Kidney (tissue), 14 donors: ENCODE measurements around the gene SBF2. TPM values are rescaled to one million over a fixed set of nuclear protein-coding genes. Genes with fewer than 3 reads are reported as not detected.

Experiments
- DNase-seq, 5 donors: peaks; one replicate each; pipeline ENCODE4 v3.0.0-alpha.2; 2013 to 2020
- FAIRE-seq: peaks from 2 replicates; lab custom pipeline; 2012; peaks lifted over from hg19 to GRCh38; lab: Jason Lieb, UNC
- H3K27ac ChIP-seq, 2 donors: one replicate each; pipeline ENCODE4 v1.7.0; 2013; ENCODE audit warnings: low read depth in 2 of 2, low read length in 2 of 2, inconsistent platforms in 1 of 2
- H3K27me3 ChIP-seq: one replicate; pipeline ENCODE4 v1.7.1; 2013; ENCODE audit warnings: low read length, inconsistent platforms; ENCODE audit not compliant: control insufficient read depth, insufficient read depth
- H3K36me3 ChIP-seq, 3 donors: one replicate each; pipeline versions ENCODE4 v1.7.0 to v1.7.1; 2013; ENCODE audit warnings: low read length in 3 of 3, control low read depth in 1 of 3, inconsistent platforms in 1 of 3; ENCODE audit not compliant: insufficient read depth in 3 of 3, control insufficient read depth in 2 of 3
- H3K4me1 ChIP-seq, 3 donors: one replicate each; pipeline versions ENCODE4 v1.7.0 to v1.7.1; 2013; ENCODE audit warnings: low read length in 3 of 3, inconsistent platforms in 1 of 3, low read depth in 1 of 3; ENCODE audit not compliant: control insufficient read depth in 2 of 3, insufficient read depth in 2 of 3
- H3K4me3 ChIP-seq, 3 donors: one replicate each; pipeline versions ENCODE4 v1.7.0 to v1.8.1; 2013; ENCODE audit warnings: low read length in 3 of 3, control low read depth in 1 of 3, inconsistent platforms in 1 of 3
- H3K9ac ChIP-seq, 3 donors: one replicate each; pipeline versions ENCODE4 v1.7.0 to v1.7.1; 2013; ENCODE audit warnings: low read length in 3 of 3, control low read depth in 1 of 3, inconsistent platforms in 1 of 3
- H3K9me3 ChIP-seq, 3 donors: one replicate each; pipeline versions ENCODE4 v1.7.0 to v1.7.1; 2013; ENCODE audit warnings: low read length in 3 of 3, control low read depth in 1 of 3, inconsistent platforms in 1 of 3; ENCODE audit not compliant: control insufficient read depth in 2 of 3, insufficient read depth in 1 of 3
- intact Hi-C: fragments of 100-400 bp; cut with DNase I; formaldehyde crosslinking; loops from one replicate; pipeline ENCODE4 v1.11.1; 2022
- polyA plus RNA-seq: library from polyadenylated mRNA; stranded (reverse); fragments of 350-450 nt; fragmentation: Illumina TruSeq; extraction: RNeasy Lipid Tissue Mini Kit (QIAGEN cat#74804); gene quantifications from one replicate; pipeline ENCODE4 v1.2.3, GENCODE V29; 2014; ENCODE audit warnings: low read depth, low replicate concordance; ENCODE audit not compliant: insufficient read depth
- total RNA-seq: library from RNA; stranded (reverse); fragmentation: NEBNext Ultra II Directional; extraction: Animal tissue kit (Norgen Biotek cat#: 25700); gene quantifications from one replicate; pipeline ENCODE4 v1.2.1, GENCODE V29; 2021
- TF ChIP-seq, protein P1 (sequence below): IDR thresholded peaks from 3 replicates; pipeline ENCODE4 v1.5.1; 2012; ENCODE audit warnings: mild to moderate bottlenecking, moderate library complexity, borderline replicate concordance; ENCODE audit not compliant: insufficient read depth; ENCODE audit errors: extremely low read depth
- donor health status: control.
- donor health status: control.
- donor health status: control.
- donor health status: control.
- donor health status: control.
- donor health status: DM: yes; HTN: yes; CAD: no.
- donor health status: Normal renal cell carcinoma (clear cell type).

Gene SBF2
- total and polyA plus RNA-seq, 2 donors from 2014 or later = 13.1 to 55.4 TPM

DNA sequence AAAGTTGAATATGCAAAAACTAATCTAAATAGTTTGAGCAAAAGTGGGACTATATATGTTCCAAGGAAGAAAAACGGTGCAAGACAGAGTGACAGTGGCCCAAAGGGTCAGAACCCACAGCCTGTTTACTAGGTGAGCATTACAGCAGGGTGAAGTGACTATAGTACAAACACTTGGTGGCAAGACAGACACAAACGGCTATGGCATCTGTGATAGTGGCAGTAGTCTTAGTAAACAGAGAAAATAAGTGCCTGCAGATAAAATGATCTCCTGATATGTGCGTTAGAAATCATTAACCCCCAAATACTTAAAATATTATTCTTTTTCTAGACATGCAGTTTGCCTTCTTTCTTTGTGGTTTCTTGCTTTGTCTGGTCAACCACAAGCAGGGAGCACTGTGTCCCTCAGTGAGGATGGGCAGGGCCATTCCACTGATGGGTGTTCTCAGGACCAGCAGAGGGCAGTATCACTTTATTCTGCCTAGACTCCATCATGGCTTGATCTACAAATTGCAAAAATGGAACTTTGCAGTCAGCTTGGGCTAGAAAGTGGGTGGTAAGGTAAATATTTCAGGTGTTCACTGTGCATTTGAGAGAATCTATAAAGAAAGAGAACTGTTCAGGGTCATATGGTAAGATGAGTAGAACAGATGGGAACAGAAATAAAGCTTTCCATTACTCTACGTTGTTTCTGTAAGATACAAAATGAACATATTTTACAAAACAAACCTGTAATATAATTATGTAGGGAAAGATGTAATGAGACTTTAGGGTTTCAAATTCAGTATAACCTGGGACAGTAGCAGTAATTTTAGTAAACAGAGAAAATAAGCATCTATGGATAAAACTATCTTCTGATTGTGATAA lies 431.9 kb downstream of the SBF2 start:
- H3K9me3 ChIP-seq = no peaks in the 10 kb centered on the region
- no peaks in the 10 kb centered on the region for H3K36me3 ChIP-seq
- FAIRE-seq = peak; percentile 80
- H3K9ac ChIP-seq = no peak overlapping the region
- intact Hi-C loops = no loop called here
- no peaks in the 10 kb centered on the region for H3K27me3 ChIP-seq
- peak in 4 of 5 donors; percentile 48 to 72 (median 56) for DNase-seq
- no peak overlapping the region for H3K4me3 ChIP-seq
- H3K27ac ChIP-seq = no peak overlapping the region
- TF ChIP-seq, protein P1, sequence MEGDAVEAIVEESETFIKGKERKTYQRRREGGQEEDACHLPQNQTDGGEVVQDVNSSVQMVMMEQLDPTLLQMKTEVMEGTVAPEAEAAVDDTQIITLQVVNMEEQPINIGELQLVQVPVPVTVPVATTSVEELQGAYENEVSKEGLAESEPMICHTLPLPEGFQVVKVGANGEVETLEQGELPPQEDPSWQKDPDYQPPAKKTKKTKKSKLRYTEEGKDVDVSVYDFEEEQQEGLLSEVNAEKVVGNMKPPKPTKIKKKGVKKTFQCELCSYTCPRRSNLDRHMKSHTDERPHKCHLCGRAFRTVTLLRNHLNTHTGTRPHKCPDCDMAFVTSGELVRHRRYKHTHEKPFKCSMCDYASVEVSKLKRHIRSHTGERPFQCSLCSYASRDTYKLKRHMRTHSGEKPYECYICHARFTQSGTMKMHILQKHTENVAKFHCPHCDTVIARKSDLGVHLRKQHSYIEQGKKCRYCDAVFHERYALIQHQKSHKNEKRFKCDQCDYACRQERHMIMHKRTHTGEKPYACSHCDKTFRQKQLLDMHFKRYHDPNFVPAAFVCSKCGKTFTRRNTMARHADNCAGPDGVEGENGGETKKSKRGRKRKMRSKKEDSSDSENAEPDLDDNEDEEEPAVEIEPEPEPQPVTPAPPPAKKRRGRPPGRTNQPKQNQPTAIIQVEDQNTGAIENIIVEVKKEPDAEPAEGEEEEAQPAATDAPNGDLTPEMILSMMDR = peak; percentile 76
- peaks cover 0 to 6% (median 2%) of the 10 kb centered on the region in 3 donors for H3K4me1 ChIP-seq

DNA sequence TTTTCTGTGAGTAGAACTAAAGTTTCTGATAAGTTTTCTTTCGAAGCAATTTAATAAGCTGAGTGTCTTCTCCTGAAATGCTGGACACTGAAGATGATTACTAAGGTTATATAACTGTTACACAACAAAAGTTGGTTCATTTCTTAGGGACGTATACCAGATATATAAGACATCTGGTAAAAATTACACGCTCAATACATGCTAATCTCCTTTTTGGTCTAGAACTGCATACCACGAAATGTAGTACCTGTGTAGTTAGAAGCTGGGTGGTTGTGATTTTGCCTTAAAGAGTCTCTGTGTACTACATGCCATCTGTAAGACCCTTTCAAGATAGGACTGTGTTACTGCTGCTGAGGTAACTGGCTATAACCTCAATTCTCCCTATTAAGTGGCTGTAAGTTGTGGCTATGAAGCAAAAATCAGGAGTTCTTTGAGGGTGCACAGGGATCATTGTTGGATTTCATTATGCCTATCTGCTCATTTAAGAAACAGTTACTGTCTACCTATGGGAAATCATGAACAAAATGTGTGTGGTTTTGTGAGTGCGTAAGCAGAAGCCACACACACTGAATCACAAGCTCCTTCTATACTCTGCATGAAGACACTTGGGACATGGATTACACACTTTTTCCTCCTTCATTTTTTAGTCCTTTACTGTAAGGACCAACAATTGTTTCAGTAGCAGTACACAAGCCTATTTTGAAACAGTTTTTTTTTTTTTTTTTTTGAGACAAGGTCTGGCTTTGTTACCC lies 434.3 kb downstream of the SBF2 start:
- H3K27me3 ChIP-seq = no peaks in the 10 kb centered on the region
- intact Hi-C loops = no loop called here
- H3K36me3 ChIP-seq = peaks cover 0 to 9% (median 4%) of the 10 kb centered on the region in 3 donors
- no peaks in the 10 kb centered on the region for H3K9me3 ChIP-seq
- FAIRE-seq (no peak), DNase-seq (no peak)
- H3K4me3 ChIP-seq = no peak overlapping the region
- peaks cover 0 to 6% (median 2%) of the 10 kb centered on the region in 3 donors for H3K4me1 ChIP-seq
- H3K27ac ChIP-seq = no peak overlapping the region
- TF ChIP-seq, protein P1 = no peak
- no peak overlapping the region for H3K9ac ChIP-seq

DNA sequence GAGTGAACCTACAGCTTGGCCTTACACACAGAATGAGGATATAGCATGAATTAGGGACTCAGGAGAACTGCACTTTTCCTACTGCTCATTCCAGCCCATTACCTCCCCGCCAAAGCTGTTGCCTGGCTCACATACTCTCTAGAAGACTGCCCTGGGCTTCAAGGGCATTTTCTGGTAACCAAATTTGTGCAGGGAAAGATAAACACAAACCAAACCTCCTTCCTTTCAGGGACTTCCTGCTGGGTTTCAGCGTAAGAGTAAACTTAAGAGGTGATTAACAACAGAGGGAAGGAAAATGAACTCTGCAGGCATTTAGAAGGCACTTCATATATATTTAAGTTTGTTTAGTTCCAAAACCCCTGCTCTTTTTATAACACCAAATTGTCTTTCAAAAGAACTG lies 435.2 kb downstream of the SBF2 start:
- Histone ChIP-seq H3K27me3 (no peaks in the 10 kb centered on the region), H3K9ac (no peak overlapping the region), H3K4me3 (no peak overlapping the region), H3K27ac (no peak overlapping the region), H3K4me1 (peaks cover 0 to 6% (median 6%) of the 10 kb centered on the region in 3 donors), H3K36me3 (peaks cover 0 to 9% (median 4%) of the 10 kb centered on the region in 3 donors), H3K9me3 (no peaks in the 10 kb centered on the region)
- TF ChIP-seq, protein P1 = no peak
- intact Hi-C loops = no loop called here
- DNase-seq = peak in 1 of 5 donors; percentile 25
- no peak for FAIRE-seq
